Stomach smooth muscle (tissue), 2 donors: Measurements from ENCODE around the gene IDI1.

Experiments
- H3K27ac ChIP-seq: one replicate; pipeline ENCODE4 v1.7.0; 2013; ENCODE audit warnings: mild to moderate bottlenecking, low read length, inconsistent platforms
- H3K27me3 ChIP-seq, 2 donors: one replicate each; pipeline ENCODE4 v1.7.0; 2013; ENCODE audit warnings: low read length in 2 of 2; ENCODE audit not compliant: insufficient read depth in 2 of 2, control insufficient read depth in 1 of 2
- H3K36me3 ChIP-seq, 2 donors: one replicate each; pipeline ENCODE4 v1.7.0; 2013; ENCODE audit warnings: low read length in 2 of 2; ENCODE audit not compliant: control insufficient read depth in 2 of 2, insufficient read depth in 2 of 2
- H3K4me1 ChIP-seq: one replicate; pipeline ENCODE4 v1.7.0; 2013; ENCODE audit warnings: low read length; ENCODE audit not compliant: control insufficient read depth, insufficient read depth
- H3K4me3 ChIP-seq, 2 donors: one replicate each; pipeline ENCODE4 v1.7.0; 2013; ENCODE audit warnings: low read length in 2 of 2
- H3K9ac ChIP-seq, 2 donors: one replicate each; pipeline ENCODE4 v1.7.0; 2013; ENCODE audit warnings: low read length in 2 of 2, mild to moderate bottlenecking in 1 of 2
- H3K9me3 ChIP-seq, 2 donors: one replicate each; pipeline ENCODE4 v1.7.0; 2013; ENCODE audit warnings: low read length in 2 of 2; ENCODE audit not compliant: control insufficient read depth in 2 of 2
- donor health status: healthy.
- donor health status: Pancreatic carcinoma.

The IDI1 gene

DNA sequence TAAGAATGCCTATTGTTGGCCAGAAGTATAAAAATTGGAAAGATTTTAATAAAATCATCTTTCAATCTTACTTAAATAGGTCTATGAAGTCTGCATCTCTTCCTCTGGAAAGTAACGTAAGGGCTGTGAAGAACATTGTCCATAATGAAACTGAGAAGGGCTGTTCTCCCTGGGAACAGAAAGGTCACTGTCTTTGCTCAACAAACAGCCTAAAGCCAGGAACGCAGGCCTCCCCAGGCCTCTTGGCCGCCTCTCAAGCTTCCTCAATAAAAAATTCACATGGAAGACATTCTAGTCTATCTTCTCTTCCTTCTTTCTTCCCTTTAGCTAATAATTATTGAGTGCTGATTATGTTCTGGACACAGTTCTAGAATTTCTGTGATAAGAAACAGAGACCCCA, 14.2 kb downstream of the IDI1 start:
- Histone ChIP-seq H3K27ac (no peak overlapping the region), H3K4me3 (no peak overlapping the region), H3K36me3 (peaks cover 5 to 10% of the 10 kb centered on the region in 2 donors), H3K27me3 (no peaks in the 10 kb centered on the region), H3K9me3 (no peaks in the 10 kb centered on the region), H3K4me1 (no peaks in the 10 kb centered on the region), H3K9ac (no peak overlapping the region)

DNA sequence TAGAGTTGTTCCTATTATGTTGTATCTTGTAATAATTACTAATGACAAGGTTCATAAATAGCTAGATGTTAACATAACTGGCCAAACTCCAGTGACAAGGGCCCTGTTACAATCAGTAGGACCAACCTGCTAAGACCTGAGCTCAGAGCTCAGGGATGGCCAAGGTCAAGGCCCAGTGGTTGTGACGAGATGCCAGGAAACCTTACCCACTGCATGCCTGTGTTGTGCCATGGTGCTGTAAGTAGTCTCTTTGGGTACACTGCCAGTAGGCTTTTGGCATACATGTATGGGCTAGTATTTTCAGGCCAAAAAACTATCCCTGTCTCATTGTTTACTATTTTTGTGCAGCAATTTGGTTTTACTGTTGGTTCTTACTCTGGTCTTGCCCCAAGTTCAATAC, 15.3 kb downstream of the IDI1 start:
- Histone ChIP-seq H3K27ac (no peak overlapping the region), H3K4me3 (no peak overlapping the region), H3K9me3 (no peaks in the 10 kb centered on the region), H3K4me1 (no peaks in the 10 kb centered on the region), H3K36me3 (peaks cover 5 to 10% of the 10 kb centered on the region in 2 donors), H3K27me3 (no peaks in the 10 kb centered on the region), H3K9ac (no peak overlapping the region)

- Histone ChIP-seq H3K27me3 (no peaks in the 10 kb centered on the region), H3K4me1 (no peaks in the 10 kb centered on the region), H3K9me3 (no peaks in the 10 kb centered on the region), H3K4me3 (no peak overlapping the region), H3K9ac (no peak overlapping the region), H3K36me3 (no peaks in the 10 kb centered on the region), H3K27ac (no peak overlapping the region)
Measured at GRCh38 chr10:1029838-1030237, 19.1 kb downstream of the IDI1 start.

DNA sequence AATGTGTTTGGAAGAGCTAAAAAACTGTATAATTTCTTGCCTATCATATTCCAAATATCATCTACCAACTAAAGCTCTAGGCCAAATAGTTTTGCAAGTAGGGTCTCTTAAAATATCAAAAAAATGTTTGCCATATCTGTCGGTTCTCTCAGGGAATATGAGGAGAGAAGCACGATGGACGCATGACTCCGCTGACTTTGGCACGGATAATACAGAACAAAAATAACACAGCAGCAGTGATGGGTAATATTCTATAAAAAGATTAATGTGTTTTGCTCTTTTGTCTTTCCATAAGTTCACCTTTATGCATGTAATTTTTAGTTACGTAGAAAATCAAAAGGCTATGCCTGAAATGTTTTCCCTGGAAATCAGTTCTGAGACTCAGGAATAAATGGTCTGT, 22.3 kb downstream of the IDI1 start:
- Histone ChIP-seq H3K27ac (no peak overlapping the region), H3K27me3 (no peaks in the 10 kb centered on the region), H3K36me3 (no peaks in the 10 kb centered on the region), H3K4me1 (no peaks in the 10 kb centered on the region), H3K9me3 (no peaks in the 10 kb centered on the region), H3K4me3 (no peak overlapping the region), H3K9ac (no peak overlapping the region)

DNA sequence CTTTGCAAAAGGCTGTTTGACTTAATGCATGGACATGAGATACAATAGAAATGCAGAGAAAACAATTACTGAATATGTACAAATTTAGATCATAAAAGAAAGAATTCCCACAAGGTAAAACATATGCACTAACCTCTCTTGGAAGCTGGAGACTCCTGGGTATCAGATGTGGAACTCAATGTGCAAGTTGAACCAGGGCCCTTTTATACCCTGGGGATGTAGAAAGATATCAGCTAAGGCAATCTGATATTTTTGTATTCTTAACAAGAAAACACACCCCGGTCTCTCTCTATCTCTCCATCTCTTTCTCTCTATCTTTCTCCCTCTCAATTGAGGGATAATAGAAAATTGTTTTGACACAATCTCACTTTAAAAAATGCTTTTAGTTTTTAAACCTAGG, 23.2 kb downstream of the IDI1 start, which contains the start of gene IDI2:
IDI2 (minus strand) TSS at position 177 of the 400 bp plus-strand sequence. CDS start 1,136 bp downstream, outside the sequence.
- H3K27ac ChIP-seq: no peak within 1 kb of the TSS
- H3K4me3 ChIP-seq: no peak within 1 kb of the TSS
- H3K4me1 ChIP-seq: no peaks in the 10 kb centered on the region
- H3K27me3 ChIP-seq: no peaks in the 10 kb centered on the region
- no peaks in the 10 kb centered on the region for H3K36me3 ChIP-seq
- no peaks in the 10 kb centered on the region for H3K9me3 ChIP-seq
- H3K9ac ChIP-seq: no peak within 1 kb of the TSS

GRCh38 chr10:1024103-1024502, 24.8 kb downstream of the IDI1 start:
- no peaks in the 10 kb centered on the region for H3K4me1 ChIP-seq
- H3K9ac ChIP-seq: no peak overlapping the region
- H3K27me3 ChIP-seq: no peaks in the 10 kb centered on the region
- no peak overlapping the region for H3K4me3 ChIP-seq
- H3K9me3 ChIP-seq: no peaks in the 10 kb centered on the region
- H3K36me3 ChIP-seq: peaks cover 5% of the 10 kb centered on the region in 2 donors
- H3K27ac ChIP-seq: no peak overlapping the region

DNA sequence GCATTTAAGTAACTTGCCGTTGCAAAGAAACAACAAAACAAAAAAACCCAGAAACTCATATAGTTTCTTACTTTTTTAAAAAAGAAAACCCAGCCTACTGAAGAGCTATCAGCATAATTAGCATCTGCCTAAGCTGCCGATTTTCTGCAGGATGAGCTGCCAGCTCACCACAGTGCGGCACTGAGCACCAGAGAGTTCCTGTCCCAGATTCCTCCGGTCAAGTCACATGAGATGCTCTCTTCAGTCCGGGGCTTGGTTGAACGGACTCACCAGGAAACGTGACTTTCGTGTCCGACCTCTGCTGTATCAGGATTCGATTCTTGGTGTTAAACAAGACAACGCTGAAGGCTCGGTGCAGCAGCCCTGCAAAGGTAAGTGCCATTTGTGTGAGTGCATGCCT, 26.5 kb downstream of the IDI1 start:
- Histone ChIP-seq H3K27ac (no peak overlapping the region), H3K27me3 (no peaks in the 10 kb centered on the region), H3K36me3 (peaks cover 8 to 12% of the 10 kb centered on the region in 2 donors), H3K4me3 (no peak overlapping the region), H3K9me3 (no peaks in the 10 kb centered on the region), H3K4me1 (no peaks in the 10 kb centered on the region), H3K9ac (no peak overlapping the region)

DNA sequence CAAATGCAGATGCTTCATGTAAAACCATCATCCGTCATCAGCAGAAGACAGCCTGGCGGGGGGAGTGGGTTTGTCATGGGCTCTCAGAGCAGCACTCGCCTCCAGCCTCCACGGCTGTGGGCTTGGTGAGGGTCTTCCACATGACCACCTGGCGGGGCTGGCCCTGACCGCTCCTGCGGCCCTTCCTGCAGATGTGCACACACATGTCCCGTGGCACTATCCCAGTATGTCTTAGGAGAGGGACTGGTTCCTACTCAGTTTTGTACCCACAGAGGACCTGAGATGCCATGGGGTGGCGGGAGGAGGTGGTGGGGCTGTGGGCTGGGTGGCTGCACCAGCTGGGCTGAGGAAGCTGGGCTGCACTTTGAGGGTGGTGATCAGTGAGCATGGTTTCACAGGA, 28.0 kb downstream of the IDI1 start:
- H3K36me3 ChIP-seq: peaks cover 16 to 26% of the 10 kb centered on the region in 2 donors
- H3K4me3 ChIP-seq: no peak overlapping the region
- no peaks in the 10 kb centered on the region for H3K4me1 ChIP-seq
- H3K27me3 ChIP-seq: no peaks in the 10 kb centered on the region
- no peak overlapping the region for H3K27ac ChIP-seq
- no peaks in the 10 kb centered on the region for H3K9me3 ChIP-seq
- no peak overlapping the region for H3K9ac ChIP-seq

GRCh38 chr10:1020460-1020859, 28.5 kb downstream of the IDI1 start:
- Histone ChIP-seq H3K9ac (no peak overlapping the region), H3K4me1 (no peaks in the 10 kb centered on the region), H3K4me3 (no peak overlapping the region), H3K36me3 (peaks cover 20 to 30% of the 10 kb centered on the region in 2 donors), H3K27ac (no peak overlapping the region), H3K27me3 (no peaks in the 10 kb centered on the region), H3K9me3 (no peaks in the 10 kb centered on the region)

GRCh38 chr10:1019362-1019761, 29.6 kb downstream of the IDI1 start:
- Histone ChIP-seq H3K9me3 (no peaks in the 10 kb centered on the region), H3K27ac (no peak overlapping the region), H3K36me3 (peaks cover 20 to 35% of the 10 kb centered on the region in 2 donors)

GRCh38 chr10:1015688-1016087, 33.2 kb downstream of the IDI1 start:
- Histone ChIP-seq H3K4me1 (no peaks in the 10 kb centered on the region), H3K4me3 (no peak overlapping the region), H3K9ac (no peak overlapping the region), H3K27me3 (no peaks in the 10 kb centered on the region), H3K9me3 (no peaks in the 10 kb centered on the region), H3K36me3 (peaks cover 44 to 62% of the 10 kb centered on the region in 2 donors), H3K27ac (no peak overlapping the region)

More at GRCh38 chr10:1019362-1019761, 29.6 kb downstream of the IDI1 start:
- Histone ChIP-seq H3K4me1 (no peaks in the 10 kb centered on the region), H3K27me3 (no peaks in the 10 kb centered on the region), H3K4me3 (no peak overlapping the region), H3K9ac (no peak overlapping the region)
